HepG2 (cell line): Measurements from ENCODE around the gene FCRLA. TPM values are rescaled to one million over a fixed set of nuclear protein-coding genes. Genes with fewer than 3 reads are reported as not detected.

Experiments used
- ATAC-seq: fragments of 200-7000 bp; cut with Tn5 transposase; 3 replicates; pipeline ENCODE4 v1.9.1; 2020; ENCODE audit warnings: mild to moderate bottlenecking, moderate library complexity
- BruUV-seq: library from RNA; stranded (reverse); fragments of 400-500 nt; replicated peaks from 2 replicates; lab custom pipeline; 2021; lab: Mats Ljungman, UMichigan
- CTCF ChIA-PET: fragments of 300-600 bp; formaldehyde crosslinking; extraction: SDS; loops from one replicate; lab custom pipeline; 2021; ENCODE audit warnings: low total read pairs, inconsistent platforms, low intra/inter-chr PET ratio; lab: Yijun Ruan, JAX
- POLR2A ChIA-PET: fragments of 350-600 bp; sonication (Branson Sonifier 250); formaldehyde crosslinking; loops from one replicate; lab custom pipeline; 2020; ENCODE audit warnings: antibody characterized with exemption, inconsistent platforms; lab: Yijun Ruan, JAX
- DNase-seq: peaks from one replicate; pipeline ENCODE4 v3.0.0-alpha.2; 2015; ENCODE audit warnings: low spot score
- FAIRE-seq: peaks from 3 replicates; lab custom pipeline; 2011; peaks lifted over from hg19 to GRCh38; lab: Jason Lieb, UNC
- H2AFZ ChIP-seq: one replicate; pipeline ENCODE4 v1.6.1; 2011; ENCODE audit warnings: low read length, inconsistent platforms
- H3K27ac ChIP-seq: fragments of 300-600 bp; 3 replicates; pipeline ENCODE4 v1.8.0; 2011; ENCODE audit warnings: mixed run types, mild to moderate bottlenecking, mixed read lengths, low read length, inconsistent platforms; ENCODE audit not compliant: insufficient read depth; ENCODE audit errors: extremely low read length
- H3K27me3 ChIP-seq, 2 experiments: fragments of 200-600 bp in 1 of 2; 2 replicates in 1 of 2; 3 replicates in 1 of 2; pipeline versions ENCODE4 v1.6.0 to v1.8.0; 2011; ENCODE audit warnings: low read length in 2 of 2, mild to moderate bottlenecking in 2 of 2, moderate library complexity in 2 of 2, inconsistent platforms in 1 of 2; ENCODE audit not compliant: insufficient read depth in 2 of 2, control insufficient read depth in 1 of 2
- H3K36me3 ChIP-seq, 2 experiments: fragments of 200-600 bp in 1 of 2; replicated peaks in 1 of 2; 2 replicates in 1 of 2; 3 replicates in 1 of 2; pipeline versions ENCODE4 v1.5.1 to v1.8.0; 2011; ENCODE audit warnings: low read length in 2 of 2, inconsistent platforms in 1 of 2; ENCODE audit not compliant: insufficient read depth in 2 of 2, control insufficient read depth in 1 of 2
- H3K4me1 ChIP-seq: 2 replicates; pipeline ENCODE4 v1.5.1; 2012; ENCODE audit warnings: low read length, inconsistent platforms; ENCODE audit not compliant: insufficient read depth
- H3K4me2 ChIP-seq: 2 replicates; pipeline ENCODE4 v1.6.0; 2011; ENCODE audit warnings: low read depth, low read length, inconsistent platforms
- H3K4me3 ChIP-seq, 3 experiments: fragments of 200-600 bp in 1 of 3; sonication (generic), shearing (Covaris generic) in 1 of 3; replicated peaks in 1 of 3; 2 replicates each; pipeline ENCODE4 v1.5.1; 2011 to 2016; ENCODE audit warnings: low read length in 3 of 3, inconsistent platforms in 2 of 3, low read depth in 2 of 3, mild to moderate bottlenecking in 2 of 3, control low read depth in 1 of 3, mixed read lengths in 1 of 3; ENCODE audit not compliant: insufficient read depth in 1 of 3
- H3K79me2 ChIP-seq: one replicate; pipeline ENCODE4 v1.6.1; 2011; ENCODE audit warnings: low read length, inconsistent platforms; ENCODE audit not compliant: insufficient read depth
- H3K9ac ChIP-seq: 2 replicates; pipeline ENCODE4 v1.6.0; 2011; ENCODE audit warnings: mild to moderate bottlenecking, low read depth, low read length, inconsistent platforms; ENCODE audit not compliant: insufficient read depth
- H3K9me3 ChIP-seq: 2 replicates; pipeline ENCODE4 v1.5.1; 2012; ENCODE audit warnings: mild to moderate bottlenecking, low read length
- H4K20me1 ChIP-seq: 2 replicates; pipeline ENCODE4 v1.6.0; 2011; ENCODE audit warnings: inconsistent platforms, mild to moderate bottlenecking, low read length, moderate library complexity; ENCODE audit not compliant: insufficient read depth
- ARID5B ChIP-seq: IDR thresholded peaks from 2 replicates; pipeline ENCODE4 v1.4.0; 2020; ENCODE audit warnings: mild to moderate bottlenecking, missing genetic modification reagents
- HNRNPLL ChIP-seq: fragments of 200-400 bp; formaldehyde crosslinking; IDR thresholded peaks from 2 replicates; pipeline ENCODE4 v1.6.1; 2017; ENCODE audit warnings: mild to moderate bottlenecking, low read depth, low read length; ENCODE audit not compliant: poor library complexity, severe bottlenecking
- KAT8 ChIP-seq: IDR thresholded peaks from 2 replicates; pipeline ENCODE4 v1.6.1; 2016; ENCODE audit warnings: missing genetic modification reagents, missing compliant biosample characterization
- KDM6A ChIP-seq: IDR thresholded peaks from 2 replicates; pipeline ENCODE4 v1.6.1; 2016; ENCODE audit warnings: low read depth
- NRL ChIP-seq: sonication (generic); formaldehyde crosslinking; IDR thresholded peaks from 2 replicates; pipeline ENCODE4 v1.5.0; 2020; ENCODE audit warnings: missing genetic modification reagents, mild to moderate bottlenecking, moderate library complexity, borderline replicate concordance
- ONECUT2 ChIP-seq: sonication (generic); formaldehyde crosslinking; IDR thresholded peaks from 2 replicates; pipeline ENCODE4 v1.4.0; 2020; ENCODE audit warnings: missing genetic modification reagents
- SIN3B ChIP-seq: fragments of 150-350 bp; IDR thresholded peaks from 2 replicates; pipeline ENCODE4 v1.6.1; 2014; ENCODE audit warnings: low read length
- SPEN ChIP-seq: sonication (generic); formaldehyde crosslinking; IDR thresholded peaks from 2 replicates; pipeline ENCODE4 v1.5.1; 2020; ENCODE audit warnings: low read depth, mild to moderate bottlenecking, missing genetic modification reagents
- YEATS2 ChIP-seq: sonication (generic); formaldehyde crosslinking; IDR thresholded peaks from 2 replicates; pipeline ENCODE4 v1.4.0; 2020; ENCODE audit warnings: missing genetic modification reagents, borderline replicate concordance
- ZNF460 ChIP-seq: sonication (generic); formaldehyde crosslinking; IDR thresholded peaks from 2 replicates; pipeline ENCODE4 v1.5.1; 2020; ENCODE audit warnings: missing genetic modification reagents, mild to moderate bottlenecking, borderline replicate concordance
- ZNF639 ChIP-seq: conservative IDR thresholded peaks from 2 replicates; pipeline ENCODE4 v1.6.1; 2018; ENCODE audit warnings: missing genetic modification reagents
- ZZZ3 ChIP-seq: sonication (generic); formaldehyde crosslinking; IDR thresholded peaks from 2 replicates; pipeline ENCODE4 v1.4.0; 2020; ENCODE audit warnings: missing genetic modification reagents, mild to moderate bottlenecking, borderline replicate concordance
- WGBS: methylation state at CpG from one replicate; pipeline ENCODE4 v1.1.6; 2017; ENCODE audit warnings: low lambda C conversion rate; 5-methylcytosine and 5-hydroxymethylcytosine counted together
- in situ Hi-C: cut with HindIII; loops from 2 replicates; pipeline ENCODE4 v1.10.0; 2017; ENCODE audit warnings: low pct_unique_long_range_greater_than_20kb; ENCODE audit not compliant: extremely low pct_ligation_motif_present
- intact Hi-C: fragments of 100-400 bp; cut with micrococcal nuclease; formaldehyde crosslinking; loops from one replicate; pipeline ENCODE4 v1.10.0; 2022; ENCODE audit not compliant: unreplicated experiment
- polyA plus RNA-seq, 8 experiments: library from polyadenylated mRNA; depleted of rRNA in 3 of 8; stranded (reverse) in 7 of 8; unstranded in 1 of 8; fragments of >200 nt; fragmentation: Illumina TruSeq in 4 of 8; extraction: Trizol in 4 of 8; gene quantifications; 2 replicates each; pipeline versions ENCODE4 v1.2.1 to v1.2.3, GENCODE V29; 2011 to 2016; ENCODE audit warnings: low read depth in 4 of 8, missing spikeins in 1 of 8, mixed read lengths in 1 of 8; ENCODE audit not compliant: insufficient read depth in 1 of 8
- total RNA-seq, 5 experiments: library from RNA; depleted of rRNA; stranded (reverse); fragments of >200 nt; fragmentation: Illumina TruSeq; extraction: Trizol; gene quantifications; 2 replicates each; pipeline ENCODE4 v1.2.3, GENCODE V29; 2016; ENCODE audit warnings: low read depth in 1 of 5

The FCRLA gene
- total and polyA plus RNA-seq, 2 of the 13 experiments (the other 11 are each of a cell fraction or from before 2014, with no cell fraction given) = not detected

- TF ChIP-seq ZNF639 (no peak), SPEN (CRISPR knock-in tag) (no peak), HNRNPLL (no peak)
Measured at GRCh38 chr1:161743231-161743630, 36.2 kb downstream of the FCRLA start (continued).

GRCh38 chr1:161747801-161748200 is 40.8 kb downstream of the FCRLA start:
- DNase-seq = no peak
- peaks cover 21% of the 10 kb centered on the region for H3K79me2 ChIP-seq
- POLR2A ChIA-PET = no interaction called here
- H3K36me3 ChIP-seq = peaks cover 0 to 11% of the 10 kb centered on the region in 2 experiments; a peak in 3 of 5 replicates
- ATAC-seq = no peak
- no peak for FAIRE-seq
- intact Hi-C loops = loop anchor here (10.0 kb wide), 1 partner anchor 183 kb away; no protein-coding TSS in a partner anchor
- BruUV-seq = no TSS peak
- in situ Hi-C loops = loop anchor here (10.0 kb wide), 1 partner anchor 103 kb away; no protein-coding TSS in a partner anchor
- CTCF ChIA-PET = no interaction called here
- H3K27ac ChIP-seq = no peak overlapping the region
- H3K4me2 ChIP-seq = peak overlapping the region; percentile 46
- no peaks in the 10 kb centered on the region for H3K9me3 ChIP-seq
- 12% methylated on average over 6 of the region's 6 CpGs for WGBS
- H3K4me3 ChIP-seq = no peak overlapping the region
- no peaks in the 10 kb centered on the region; a peak in 2 of 5 replicates for H3K27me3 ChIP-seq
- peak overlapping the region; percentile 25 for H2AFZ ChIP-seq
- peaks cover 9% of the 10 kb centered on the region for H4K20me1 ChIP-seq
- peaks cover 38% of the 10 kb centered on the region for H3K4me1 ChIP-seq
- H3K9ac ChIP-seq = no peak overlapping the region
- TF ChIP-seq NRL (CRISPR knock-in tag) = no peak
- TF ChIP-seq ZZZ3 = no peak
- TF ChIP-seq ARID5B (CRISPR knock-in tag) = no peak
- no peak for TF ChIP-seq ONECUT2 (CRISPR knock-in tag)
- TF ChIP-seq ZNF460 = no peak
- no peak for TF ChIP-seq KDM6A (CRISPR knock-in tag)
- TF ChIP-seq YEATS2 = no peak
- no peak for TF ChIP-seq KAT8 (CRISPR knock-in tag)
- no peak for TF ChIP-seq SIN3B
